HCT116 (cell line): ENCODE data around the gene KCNQ4. TPM values are rescaled to one million over a fixed set of nuclear protein-coding genes. Genes with fewer than 3 reads are reported as not detected.

Experiments used
- ATAC-seq: fragments of 200-7000 bp; cut with Tn5 transposase; 2 replicates; pipeline ENCODE4 v1.9.1; 2020; ENCODE audit warnings: mild to moderate bottlenecking, moderate library complexity
- BruUV-seq: library from RNA; stranded (reverse); fragments of 400-500 nt; replicated peaks from 2 replicates; lab custom pipeline; 2021; lab: Mats Ljungman, UMichigan
- CTCF ChIA-PET: fragments of 300-600 bp; sonication (Branson Sonifier 250); formaldehyde crosslinking; loops from one replicate; lab custom pipeline; 2021; ENCODE audit warnings: antibody characterized with exemption; lab: Charles Lee
- POLR2A ChIA-PET: fragments of 300-600, 350-600 bp; sonication (Branson Sonifier 250); formaldehyde crosslinking; loops from one replicate; lab custom pipeline; 2021; ENCODE audit warnings: antibody characterized with exemption; lab: Charles Lee
- RAD21 ChIA-PET, 2 experiments: fragments of 300-600 bp; sonication (Branson Sonifier 250); formaldehyde crosslinking; loops; one replicate each; lab custom pipeline; 2023; ENCODE audit warnings: low total read pairs in 2 of 2; ENCODE audit not compliant: uncharacterized antibody in 2 of 2, unreplicated experiment in 2 of 2, low non-redundant PET in 1 of 2; lab: Charles Lee
- DNase-seq: peaks from one replicate; pipeline ENCODE4 v3.0.0-alpha.2; 2010; ENCODE audit warnings: low read depth, low spot score
- H2AFZ ChIP-seq: fragments of 200-600 bp; shearing (Covaris generic), sonication (generic); 2 replicates; pipeline ENCODE4 v1.6.1; 2017; ENCODE audit warnings: low read depth, mixed run types, mixed read lengths, antibody characterized with exemption, low read length; ENCODE audit not compliant: poor library complexity, severe bottlenecking
- H3K27ac ChIP-seq: 2 replicates; pipeline ENCODE4 v1.5.1; 2012; ENCODE audit warnings: low read depth, low read length
- H3K27me3 ChIP-seq: fragments of 200-600 bp; sonication (generic); 2 replicates; pipeline ENCODE4 v1.6.1; 2016; ENCODE audit warnings: mixed run types, low read length, mixed read lengths; ENCODE audit not compliant: insufficient read depth
- H3K36me3 ChIP-seq, 2 experiments: fragments of 200-500 bp in 1 of 2; fragments of 200-600 bp in 1 of 2; sonication (Bioruptor generic) in 1 of 2; sonication (generic) in 1 of 2; 2 replicates each; pipeline versions ENCODE4 v1.5.1 to v1.6.1; 2014 to 2016; ENCODE audit warnings: low read length in 2 of 2, inconsistent platforms in 1 of 2, mixed read lengths in 1 of 2, mixed run types in 1 of 2; ENCODE audit not compliant: insufficient read depth in 2 of 2, control insufficient read depth in 1 of 2
- H3K4me1 ChIP-seq, 2 experiments: fragments of 200-600 bp in 1 of 2; sonication (generic) in 1 of 2; 2 replicates each; pipeline versions ENCODE4 v1.5.1 to v1.6.1; 2012 to 2017; ENCODE audit warnings: low read length in 2 of 2, inconsistent platforms in 1 of 2, mild to moderate bottlenecking in 1 of 2, mixed read lengths in 1 of 2, mixed run types in 1 of 2, moderate library complexity in 1 of 2; ENCODE audit not compliant: insufficient read depth in 2 of 2, control insufficient read depth in 1 of 2
- H3K4me2 ChIP-seq: fragments of 200-600 bp; sonication (generic); 2 replicates; pipeline ENCODE4 v1.6.1; 2017; ENCODE audit warnings: mixed run types, low read length, mixed read lengths
- H3K4me3 ChIP-seq, 2 experiments: fragments of 200-600 bp in 1 of 2; sonication (generic) in 1 of 2; replicated peaks in 1 of 2; 2 replicates each; pipeline ENCODE4 v1.5.1; 2011 to 2016; ENCODE audit warnings: low read length in 2 of 2, control low read depth in 1 of 2, low read depth in 1 of 2, mild to moderate bottlenecking in 1 of 2, mixed read lengths in 1 of 2, mixed run types in 1 of 2
- H3K79me2 ChIP-seq: fragments of 200-600 bp; sonication (generic); 2 replicates; pipeline ENCODE4 v1.6.1; 2017; ENCODE audit warnings: mild to moderate bottlenecking, mixed run types, low read length, moderate library complexity, mixed read lengths; ENCODE audit not compliant: insufficient read depth
- H3K9ac ChIP-seq: fragments of 200-600 bp; sonication (generic); 2 replicates; pipeline ENCODE4 v1.6.1; 2016; ENCODE audit warnings: low read length, mixed read lengths
- H3K9me2 ChIP-seq: fragments of 200-600 bp; sonication (generic), shearing (Covaris generic); 2 replicates; pipeline ENCODE4 v1.6.1; 2017; ENCODE audit warnings: mixed run types, mild to moderate bottlenecking, moderate library complexity; ENCODE audit not compliant: insufficient read depth
- H3K9me3 ChIP-seq, 2 experiments: fragments of 200-500 bp in 1 of 2; fragments of 200-600 bp in 1 of 2; sonication (Bioruptor generic) in 1 of 2; sonication (generic) in 1 of 2; 2 replicates each; pipeline ENCODE4 v1.6.1; 2014 to 2017; ENCODE audit warnings: low read length in 2 of 2, mixed read lengths in 2 of 2, inconsistent platforms in 1 of 2, low read depth in 1 of 2, mild to moderate bottlenecking in 1 of 2, mixed run types in 1 of 2, moderate library complexity in 1 of 2; ENCODE audit not compliant: control insufficient read depth in 1 of 2, insufficient read depth in 1 of 2
- H4K20me1 ChIP-seq: fragments of 200-600 bp; sonication (generic), shearing (Covaris generic); 2 replicates; pipeline ENCODE4 v1.6.1; 2017; ENCODE audit warnings: mixed run types, mild to moderate bottlenecking, moderate library complexity; ENCODE audit not compliant: insufficient read depth
- ATF3 ChIP-seq: IDR thresholded peaks from 2 replicates; pipeline ENCODE4 v1.6.1; 2012
- CEBPB ChIP-seq: IDR thresholded peaks from 2 replicates; pipeline ENCODE4 v1.6.1; 2012; ENCODE audit warnings: low read depth
- CTCF ChIP-seq, 3 experiments: fragments of 200-600 bp in 1 of 3; sonication (generic) in 1 of 3; IDR thresholded peaks in 2 of 3; conservative IDR thresholded peaks in 1 of 3; 2 replicates each; pipeline ENCODE4 v1.5.1; 2012 to 2017; ENCODE audit warnings: low read depth in 2 of 3, low read length in 2 of 3, antibody characterized with exemption in 1 of 3, borderline replicate concordance in 1 of 3, control low read depth in 1 of 3, mild to moderate bottlenecking in 1 of 3, mixed read lengths in 1 of 3, mixed run types in 1 of 3, moderate library complexity in 1 of 3; ENCODE audit not compliant: insufficient read depth in 1 of 3
- ELF1 ChIP-seq: IDR thresholded peaks from 2 replicates; pipeline ENCODE4 v1.6.1; 2012; ENCODE audit warnings: low read depth, borderline replicate concordance
- EZH2phosphoT487 ChIP-seq: fragments of 200-600 bp; IDR thresholded peaks from 2 replicates; pipeline ENCODE4 v1.6.1; 2018; ENCODE audit warnings: antibody characterized with exemption, borderline replicate concordance
- FOSL1 ChIP-seq: IDR thresholded peaks from 2 replicates; pipeline ENCODE4 v1.6.1; 2012; ENCODE audit warnings: low read depth
- JUND ChIP-seq: IDR thresholded peaks from 2 replicates; pipeline ENCODE4 v1.6.1; 2012
- MAX ChIP-seq: IDR thresholded peaks from 2 replicates; pipeline ENCODE4 v1.6.1; 2012
- POLR2A ChIP-seq: IDR thresholded peaks from 2 replicates; pipeline ENCODE4 v1.7.0; 2011; ENCODE audit warnings: borderline replicate concordance; ENCODE audit not compliant: insufficient read depth, insufficient read length; ENCODE audit errors: extremely low read depth
- POLR2AphosphoS5 ChIP-seq: IDR thresholded peaks from 2 replicates; pipeline ENCODE4 v1.6.1; 2011; ENCODE audit warnings: mild to moderate bottlenecking, low read depth, low read length, moderate library complexity
- RAD21 ChIP-seq: IDR thresholded peaks from 2 replicates; pipeline ENCODE4 v1.6.1; 2012; ENCODE audit warnings: low read depth, mild to moderate bottlenecking
- SIN3A ChIP-seq: IDR thresholded peaks from 2 replicates; pipeline ENCODE4 v1.6.1; 2012; ENCODE audit warnings: low read depth
- SP1 ChIP-seq: IDR thresholded peaks from 2 replicates; pipeline ENCODE4 v1.6.1; 2012; ENCODE audit warnings: low read depth
- SRF ChIP-seq: IDR thresholded peaks from 2 replicates; pipeline ENCODE4 v1.6.1; 2012; ENCODE audit warnings: low read depth
- TCF7L2 ChIP-seq: IDR thresholded peaks from 2 replicates; pipeline ENCODE4 v1.7.0; 2011; ENCODE audit warnings: borderline replicate concordance, inconsistent platforms; ENCODE audit not compliant: insufficient read depth, insufficient read length; ENCODE audit errors: extremely low read depth
- YY1 ChIP-seq: IDR thresholded peaks from 2 replicates; pipeline ENCODE4 v1.6.1; 2011; ENCODE audit warnings: low read length, low read depth, moderate library complexity, mild to moderate bottlenecking; ENCODE audit not compliant: insufficient replicate concordance; ENCODE audit errors: extremely low read depth
- ZFX ChIP-seq: fragments of 450-650 bp; IDR thresholded peaks from 2 replicates; pipeline ENCODE4 v1.6.1; 2017
- ZNF274 ChIP-seq: fragments of 200-500 bp; sonication (Bioruptor generic); IDR thresholded peaks from 2 replicates; pipeline ENCODE4 v1.6.1; 2014; ENCODE audit warnings: mild to moderate bottlenecking, low read depth, low read length, inconsistent platforms
- intact Hi-C: fragments of 100-400 bp; cut with micrococcal nuclease; formaldehyde crosslinking; loops from 2 replicates; pipeline ENCODE4 v1.10.0; 2022
- total RNA-seq: library from RNA; stranded (reverse); gene quantifications from one replicate; pipeline ENCODE4 v1.2.1, GENCODE V29; 2021; ENCODE audit not compliant: unreplicated experiment

The KCNQ4 gene
- total RNA-seq, 1 experiment from 2014 or later, result 4.1 TPM

- Histone ChIP-seq H3K9ac (no peak overlapping the region), H3K36me3 (peaks cover 20 to 21% of the 10 kb centered on the region in 2 experiments), H3K79me2 (no peaks in the 10 kb centered on the region), H3K4me3 (no peak overlapping the region), H3K27ac (no peak overlapping the region), H3K4me2 (no peak overlapping the region), H3K4me1 (no peaks in the 10 kb centered on the region)
- DNase-seq (no peak), ATAC-seq (no peak)
- ChIA-PET POLR2A (no interaction called here), RAD21 (no interaction called here)
- TF ChIP-seq ZFX, result no peak
- TF ChIP-seq EZH2phosphoT487, result no peak
- TF ChIP-seq ELF1, result no peak
- TF ChIP-seq SP1, result no peak
- TF ChIP-seq, all 23 proteins: peak for 0
- Histone ChIP-seq H2AFZ (no peak overlapping the region), H3K9me3 (no peaks in the 10 kb centered on the region), H3K9me2 (no peaks in the 10 kb centered on the region), H4K20me1 (no peaks in the 10 kb centered on the region), H3K27me3 (no peaks in the 10 kb centered on the region)
- CTCF ChIA-PET, result interaction anchor here (1.4 kb wide), 1 partner anchor 13 kb away, joined by 3 read pairs; no protein-coding TSS in a partner anchor
- no TSS peak for BruUV-seq
- intact Hi-C loops, result no loop called here
Measured at GRCh38 chr1:40760984-40761383, 22.6 kb upstream of the KCNQ4 start.

- no peak for DNase-seq
- H3K9me3 ChIP-seq, result no peaks in the 10 kb centered on the region
- H4K20me1 ChIP-seq, result no peaks in the 10 kb centered on the region
- peaks cover 26 to 27% of the 10 kb centered on the region in 2 experiments; a peak in 3 of 4 replicates for H3K36me3 ChIP-seq
- ATAC-seq, result no peak
- H3K27ac ChIP-seq, result no peak overlapping the region
- POLR2A ChIA-PET, result no interaction called here
- intact Hi-C loops, result no loop called here
- H3K27me3 ChIP-seq, result no peaks in the 10 kb centered on the region
- H3K4me2 ChIP-seq, result no peak overlapping the region
- CTCF ChIA-PET, result no interaction called here
- no TSS peak for BruUV-seq
- no peaks in the 10 kb centered on the region for H3K4me1 ChIP-seq
- RAD21 ChIA-PET, result no interaction called here
- H3K9me2 ChIP-seq, result no peaks in the 10 kb centered on the region
- H2AFZ ChIP-seq, result no peak overlapping the region
- H3K4me3 ChIP-seq, result no peak overlapping the region
- H3K79me2 ChIP-seq, result no peaks in the 10 kb centered on the region
- no peak overlapping the region for H3K9ac ChIP-seq
- TF ChIP-seq ZNF274 (no peak), SIN3A (no peak), EZH2phosphoT487 (no peak), RAD21 (no peak), YY1 (no peak), CTCF (IDR thresholded peaks at IDR 0.05 in 2 of 3, conservative IDR thresholded peaks at IDR 0.05 in 1 of 3; ENCODE audit: borderline replicate concordance in 1 of 3, insufficient read depth in 1 of 3, low read depth in 2 of 3, low read length in 2 of 3) (no peak), ELF1 (no peak), ZFX (no peak), ATF3 (no peak), SP1 (no peak), FOSL1 (no peak), MAX (no peak), SRF (no peak), TCF7L2 (no peak), POLR2AphosphoS5 (no peak), CEBPB (no peak), JUND (no peak), POLR2A (no peak)
Measured at GRCh38 chr1:40762144-40762923, 21.3 kb upstream of the KCNQ4 start.
